HEK293T (cell line): ENCODE measurements around the gene TEAD3.

Experiments used
- CTCF ChIA-PET: fragments of 350-600 bp; formaldehyde crosslinking; extraction: SDS; loops from one replicate; lab custom pipeline; 2021; ENCODE audit warnings: antibody characterized with exemption, inconsistent platforms; lab: Yijun Ruan, JAX
- POLR2A ChIA-PET: fragments of 350-600 bp; formaldehyde crosslinking; extraction: SDS; loops from one replicate; lab custom pipeline; 2020; ENCODE audit warnings: antibody characterized with exemption, inconsistent platforms; lab: Yijun Ruan, JAX
- DNase-seq: peaks from one replicate; pipeline ENCODE4 v3.0.0; 2012; ENCODE audit warnings: mixed read lengths; ENCODE audit errors: extremely low spot score
- ARNT ChIP-seq: fragments of 450-650 bp; IDR thresholded peaks from 2 replicates; pipeline ENCODE4 v1.6.1; 2017; ENCODE audit warnings: mild to moderate bottlenecking
- BHLHE40 ChIP-seq: fragments of 450-650 bp; IDR thresholded peaks from 2 replicates; pipeline ENCODE4 v1.6.1; 2016; ENCODE audit warnings: mild to moderate bottlenecking, moderate library complexity, borderline replicate concordance
- CTBP1 ChIP-seq: fragments of 450-650 bp; IDR thresholded peaks from 2 replicates; pipeline ENCODE4 v1.6.1; 2016; ENCODE audit warnings: borderline replicate concordance
- ELF4 ChIP-seq: fragments of 450-650 bp; IDR thresholded peaks from 2 replicates; pipeline ENCODE4 v1.6.1; 2017; ENCODE audit warnings: antibody characterized with exemption
- FOXA1 ChIP-seq: fragments of 450-650 bp; IDR thresholded peaks from 2 replicates; pipeline ENCODE4 v1.6.1; 2016; ENCODE audit warnings: mild to moderate bottlenecking
- FOXK2 ChIP-seq: fragments of 450-650 bp; IDR thresholded peaks from 2 replicates; pipeline ENCODE4 v1.6.1; 2016; ENCODE audit warnings: mild to moderate bottlenecking
- FOXM1 ChIP-seq: fragments of 450-650 bp; IDR thresholded peaks from 2 replicates; pipeline ENCODE4 v1.6.1; 2017; ENCODE audit warnings: mild to moderate bottlenecking, borderline replicate concordance
- HDGF ChIP-seq: fragments of 450-650 bp; IDR thresholded peaks from 2 replicates; pipeline ENCODE4 v1.6.1; 2017; ENCODE audit warnings: antibody characterized with exemption, borderline replicate concordance
- L3MBTL2 ChIP-seq: fragments of 450-650 bp; conservative IDR thresholded peaks from 2 replicates; pipeline ENCODE4 v1.6.1; 2016; ENCODE audit warnings: mild to moderate bottlenecking
- LEF1 ChIP-seq: fragments of 450-650 bp; IDR thresholded peaks from 2 replicates; pipeline ENCODE4 v1.6.1; 2017; ENCODE audit warnings: mild to moderate bottlenecking, borderline replicate concordance
- NFRKB ChIP-seq: fragments of 450-650 bp; IDR thresholded peaks from 2 replicates; pipeline ENCODE4 v1.6.1; 2016; ENCODE audit warnings: mild to moderate bottlenecking, moderate library complexity
- SP1 ChIP-seq: fragments of 450-650 bp; IDR thresholded peaks from 2 replicates; pipeline ENCODE4 v1.6.1; 2017
- SUZ12 ChIP-seq: fragments of 450-650 bp; IDR thresholded peaks from 2 replicates; pipeline ENCODE4 v1.6.1; 2016; ENCODE audit warnings: mild to moderate bottlenecking
- TARDBP ChIP-seq: fragments of 450-650 bp; IDR thresholded peaks from 2 replicates; pipeline ENCODE4 v1.6.1; 2016
- ZNF384 ChIP-seq: fragments of 450-650 bp; IDR thresholded peaks from 2 replicates; pipeline ENCODE4 v1.6.1; 2016
- TF ChIP-seq, protein P1 (sequence below): fragments of 450-650 bp; IDR thresholded peaks from 2 replicates; pipeline ENCODE4 v1.6.1; 2016

TEAD3 gene

GRCh38 chr6:35506536-35506935 is 9.7 kb upstream of the TEAD3 start:
- CTCF ChIA-PET, result no interaction called here
- no peak for DNase-seq
- no peak for TF ChIP-seq TARDBP
- TF ChIP-seq FOXM1, result no peak
- no peak for TF ChIP-seq FOXK2
- no peak for TF ChIP-seq SUZ12
- TF ChIP-seq BHLHE40, result no peak
- TF ChIP-seq FOXA1, result no peak
- no peak for TF ChIP-seq NFRKB
- no peak for TF ChIP-seq CTBP1
- TF ChIP-seq, protein P1, sequence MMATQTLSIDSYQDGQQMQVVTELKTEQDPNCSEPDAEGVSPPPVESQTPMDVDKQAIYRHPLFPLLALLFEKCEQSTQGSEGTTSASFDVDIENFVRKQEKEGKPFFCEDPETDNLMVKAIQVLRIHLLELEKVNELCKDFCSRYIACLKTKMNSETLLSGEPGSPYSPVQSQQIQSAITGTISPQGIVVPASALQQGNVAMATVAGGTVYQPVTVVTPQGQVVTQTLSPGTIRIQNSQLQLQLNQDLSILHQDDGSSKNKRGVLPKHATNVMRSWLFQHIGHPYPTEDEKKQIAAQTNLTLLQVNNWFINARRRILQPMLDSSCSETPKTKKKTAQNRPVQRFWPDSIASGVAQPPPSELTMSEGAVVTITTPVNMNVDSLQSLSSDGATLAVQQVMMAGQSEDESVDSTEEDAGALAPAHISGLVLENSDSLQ, result no peak
- no peak for TF ChIP-seq LEF1
- TF ChIP-seq ARNT, result no peak
- no peak for TF ChIP-seq ELF4
- no peak for TF ChIP-seq HDGF
- TF ChIP-seq ZNF384, result no peak
- TF ChIP-seq SP1, result no peak
- no peak for TF ChIP-seq L3MBTL2
- POLR2A ChIA-PET, result no interaction called here

GRCh38 chr6:35505999-35506412 is 9.1 kb upstream of the TEAD3 start:
- no peak for TF ChIP-seq ARNT
- no peak for TF ChIP-seq TARDBP
- TF ChIP-seq L3MBTL2, result no peak
- no peak for TF ChIP-seq FOXM1
- no peak for TF ChIP-seq BHLHE40
- TF ChIP-seq SUZ12, result no peak
- no peak for TF ChIP-seq ELF4
- no peak for TF ChIP-seq HDGF
- no peak for TF ChIP-seq NFRKB
- TF ChIP-seq FOXA1, result no peak
- TF ChIP-seq, protein P1, result no peak
- no peak for TF ChIP-seq FOXK2
- no peak for TF ChIP-seq SP1
- no peak for TF ChIP-seq CTBP1
- TF ChIP-seq ZNF384, result no peak
- no peak for DNase-seq
- CTCF ChIA-PET, result interaction anchor here (0.5 kb wide), 1 partner anchor 40 kb away, joined by 4 read pairs; no protein-coding TSS in a partner anchor
- POLR2A ChIA-PET, result interaction anchor here (0.7 kb wide), 1 partner anchor 9 kb away, joined by 3 read pairs; the partner anchor contains the start of gene TEAD3

GRCh38 chr6:35503534-35503933 is 6.7 kb upstream of the TEAD3 start:
- POLR2A ChIA-PET, result no interaction called here
- DNase-seq, result no peak
- CTCF ChIA-PET, result interaction anchor here (0.6 to 2.3 kb wide), 2 partner anchors 20 to 25 kb away, joined by 3 to 19 read pairs; no protein-coding TSS in a partner anchor
- no peak for TF ChIP-seq ZNF384
- no peak for TF ChIP-seq CTBP1
- no peak for TF ChIP-seq SUZ12
- no peak for TF ChIP-seq FOXM1
- TF ChIP-seq LEF1, result no peak
- no peak for TF ChIP-seq HDGF
- TF ChIP-seq ARNT, result no peak
- TF ChIP-seq, protein P1, result no peak
- no peak for TF ChIP-seq ELF4
- TF ChIP-seq FOXK2, result no peak
- no peak for TF ChIP-seq L3MBTL2
- no peak for TF ChIP-seq TARDBP
- no peak for TF ChIP-seq SP1
- no peak for TF ChIP-seq FOXA1
- no peak for TF ChIP-seq BHLHE40
- no peak for TF ChIP-seq NFRKB

- no peak for TF ChIP-seq CTBP1
- TF ChIP-seq, protein P1, result no peak
- TF ChIP-seq ELF4, result no peak
- no peak for TF ChIP-seq L3MBTL2
- no peak for TF ChIP-seq ARNT
- TF ChIP-seq SUZ12, result no peak
- TF ChIP-seq FOXA1, result no peak
- no peak for TF ChIP-seq ZNF384
- no peak for TF ChIP-seq TARDBP
- TF ChIP-seq LEF1, result no peak
- TF ChIP-seq BHLHE40, result no peak
- no peak for TF ChIP-seq FOXK2
- no peak for DNase-seq
- ChIA-PET CTCF (interaction anchor here (0.7 to 2.3 kb wide), 3 partner anchors 21 to 238 kb away, joined by 3 to 19 read pairs (median 4); no protein-coding TSS in a partner anchor), POLR2A (interaction anchor here (1.0 kb wide), 1 partner anchor 30 kb away, joined by 3 read pairs; no protein-coding TSS in a partner anchor)
Measured at GRCh38 chr6:35501784-35502183, 4.9 kb upstream of the TEAD3 start.

DNA sequence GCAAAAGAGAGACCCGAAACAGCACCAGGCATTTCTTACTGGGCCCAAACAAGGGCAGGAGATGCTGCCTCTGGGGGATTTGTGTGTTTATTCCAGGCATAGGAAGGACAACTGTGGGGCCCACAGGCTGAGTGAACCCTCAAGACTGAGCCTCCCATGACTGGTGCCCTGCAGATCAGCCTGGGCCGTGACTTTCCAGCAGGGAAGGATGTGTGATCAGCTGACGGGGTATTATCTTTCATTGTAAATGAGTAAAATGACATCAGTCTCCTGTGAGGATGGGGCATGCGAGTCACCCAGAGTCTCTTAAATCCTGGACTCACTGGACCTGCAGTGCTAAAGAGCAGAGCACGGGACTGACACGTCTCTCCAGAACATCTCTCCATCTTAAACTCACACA is 3.9 kb upstream of the TEAD3 start:
- ChIA-PET POLR2A (no interaction called here), CTCF (no interaction called here)
- no peak for TF ChIP-seq HDGF
- no peak for TF ChIP-seq LEF1
- no peak for TF ChIP-seq CTBP1
- TF ChIP-seq FOXM1, result no peak
- no peak for TF ChIP-seq ZNF384
- no peak for TF ChIP-seq FOXK2
- TF ChIP-seq L3MBTL2, result no peak
- no peak for TF ChIP-seq NFRKB
- TF ChIP-seq, protein P1, result no peak
- TF ChIP-seq ELF4, result no peak
- TF ChIP-seq FOXA1, result no peak
- DNase-seq, result no peak
